Neuronal stem cell (in vitro differentiated cells): ENCODE results near the gene DLG2.

ENCODE experiments used
- DNase-seq: peaks from one replicate; pipeline ENCODE4 v3.0.0-alpha.2; 2013; ENCODE audit warnings: low spot score
- H2AFZ ChIP-seq: one replicate; pipeline ENCODE4 v1.6.1; 2013; ENCODE audit warnings: mild to moderate bottlenecking, low read length, inconsistent platforms
- H2AK5ac ChIP-seq: 2 replicates; pipeline ENCODE4 v1.6.1; 2013; ENCODE audit warnings: low read depth, mild to moderate bottlenecking, inconsistent platforms, low read length, moderate library complexity, mixed read lengths
- H2BK120ac ChIP-seq: 2 replicates; pipeline ENCODE4 v1.6.1; 2013; ENCODE audit warnings: low read depth, mild to moderate bottlenecking, inconsistent platforms, low read length, moderate library complexity, mixed read lengths
- H2BK12ac ChIP-seq: one replicate; pipeline ENCODE4 v1.6.1; 2013; ENCODE audit warnings: low read length, inconsistent platforms
- H2BK15ac ChIP-seq: 2 replicates; pipeline ENCODE4 v1.6.1; 2013; ENCODE audit warnings: mild to moderate bottlenecking, low read length, inconsistent platforms, mixed read lengths
- H2BK5ac ChIP-seq: one replicate; pipeline ENCODE4 v1.6.1; 2013; ENCODE audit warnings: inconsistent platforms, mild to moderate bottlenecking, low read length, moderate library complexity
- H3K14ac ChIP-seq: one replicate; pipeline ENCODE4 v1.6.1; 2013; ENCODE audit warnings: low read length, inconsistent platforms
- H3K18ac ChIP-seq: 2 replicates; pipeline ENCODE4 v1.6.1; 2013; ENCODE audit warnings: low read length, inconsistent platforms
- H3K23ac ChIP-seq: 2 replicates; pipeline ENCODE4 v1.6.1; 2013; ENCODE audit warnings: low read depth, mild to moderate bottlenecking, mixed read lengths, low read length, inconsistent platforms; ENCODE audit not compliant: poor library complexity
- H3K27ac ChIP-seq: replicated peaks from 3 replicates; pipeline ENCODE4 v1.5.1; 2013; ENCODE audit warnings: low read length, inconsistent platforms
- H3K27me3 ChIP-seq, 3 experiments: 2 replicates each; pipeline ENCODE4 v1.6.1; 2013; ENCODE audit warnings: low read length in 3 of 3, mild to moderate bottlenecking in 2 of 3, inconsistent platforms in 1 of 3, low read depth in 1 of 3, mixed read lengths in 1 of 3, moderate library complexity in 1 of 3; ENCODE audit not compliant: control insufficient read depth in 3 of 3, insufficient read depth in 3 of 3
- H3K36me3 ChIP-seq, 2 donors: replicated peaks in 1 of 2; 2 replicates each; pipeline ENCODE4 v1.6.1; 2013; ENCODE audit warnings: low read length in 2 of 2; ENCODE audit not compliant: control insufficient read depth in 2 of 2, insufficient read depth in 2 of 2
- H3K4ac ChIP-seq: 2 replicates; pipeline ENCODE4 v1.6.1; 2013; ENCODE audit warnings: inconsistent platforms, mild to moderate bottlenecking, low read length, moderate library complexity
- H3K4me1 ChIP-seq, 2 donors: 1 replicate in 1 of 2; 2 replicates in 1 of 2; pipeline ENCODE4 v1.6.1; 2013; ENCODE audit warnings: low read length in 2 of 2, low read depth in 1 of 2; ENCODE audit not compliant: control insufficient read depth in 2 of 2, insufficient read depth in 1 of 2
- H3K4me2 ChIP-seq: one replicate; pipeline ENCODE4 v1.6.1; 2013; ENCODE audit warnings: mild to moderate bottlenecking, low read length, inconsistent platforms; ENCODE audit not compliant: insufficient read depth, poor library complexity, severe bottlenecking
- H3K4me3 ChIP-seq, 2 donors: 2 replicates each; pipeline ENCODE4 v1.5.1; 2013; ENCODE audit warnings: low read length in 2 of 2, mild to moderate bottlenecking in 2 of 2, inconsistent platforms in 1 of 2, moderate library complexity in 1 of 2
- H3K79me1 ChIP-seq: one replicate; pipeline ENCODE4 v1.6.1; 2013; ENCODE audit warnings: low read depth, mild to moderate bottlenecking, inconsistent platforms, low read length, moderate library complexity
- H3K9ac ChIP-seq: one replicate; pipeline ENCODE4 v1.6.1; 2013; ENCODE audit warnings: mild to moderate bottlenecking, low read depth, low read length, inconsistent platforms; ENCODE audit not compliant: poor library complexity
- H3K9me3 ChIP-seq, 2 donors: replicated peaks in 1 of 2; 2 replicates each; pipeline versions ENCODE3 to v1.6.1; 2013; ENCODE audit warnings: low read length in 2 of 2, mild to moderate bottlenecking in 2 of 2, inconsistent platforms in 1 of 2, low read depth in 1 of 2, mixed read lengths in 1 of 2, moderate library complexity in 1 of 2; ENCODE audit not compliant: control insufficient read depth in 2 of 2, insufficient read depth in 1 of 2
- H4K8ac ChIP-seq: one replicate; pipeline ENCODE4 v1.6.1; 2013; ENCODE audit warnings: low read depth, mild to moderate bottlenecking, inconsistent platforms, low read length, moderate library complexity
- H4K91ac ChIP-seq: one replicate; pipeline ENCODE4 v1.6.1; 2013; ENCODE audit warnings: low read length, low read depth, mild to moderate bottlenecking, inconsistent platforms; ENCODE audit not compliant: poor library complexity
- WGBS, 2 donors: extraction: QIAGEN DNeasy Blood & Tissue Kit; methylation state at CpG; one replicate each; pipeline ENCODE4 v1.1.7; 2013; ENCODE audit warnings: missing lambda C conversion rate in 2 of 2, mixed read lengths in 1 of 2; ENCODE audit not compliant: insufficient read length in 2 of 2, insufficient replicate concordance in 1 of 2; ENCODE audit errors: extremely low coverage in 2 of 2; 5-methylcytosine and 5-hydroxymethylcytosine counted together

The DLG2 gene

DNA sequence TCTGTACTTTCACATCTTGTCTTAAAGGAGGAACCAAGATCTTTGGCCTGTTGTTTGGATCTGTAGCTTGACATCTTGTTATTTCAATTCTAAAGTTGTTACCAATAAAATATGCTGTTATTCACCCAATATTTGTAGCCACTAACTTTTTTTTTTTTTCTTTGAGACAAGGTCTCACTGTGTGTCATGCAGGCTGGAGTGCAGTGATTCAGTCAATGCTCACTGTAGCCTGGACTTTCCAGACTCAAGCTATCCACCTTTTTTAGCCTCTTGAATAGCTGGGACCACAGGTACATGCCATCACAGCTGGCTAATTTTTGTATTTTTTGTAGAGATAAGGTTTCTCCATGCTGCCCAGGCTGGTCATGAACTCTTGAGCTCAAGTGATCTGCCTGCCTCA is 769.4 kb downstream of the DLG2 start:
- H3K4ac ChIP-seq = no peak overlapping the region
- no peak overlapping the region for H3K9ac ChIP-seq
- H2BK12ac ChIP-seq = no peak overlapping the region

DNA sequence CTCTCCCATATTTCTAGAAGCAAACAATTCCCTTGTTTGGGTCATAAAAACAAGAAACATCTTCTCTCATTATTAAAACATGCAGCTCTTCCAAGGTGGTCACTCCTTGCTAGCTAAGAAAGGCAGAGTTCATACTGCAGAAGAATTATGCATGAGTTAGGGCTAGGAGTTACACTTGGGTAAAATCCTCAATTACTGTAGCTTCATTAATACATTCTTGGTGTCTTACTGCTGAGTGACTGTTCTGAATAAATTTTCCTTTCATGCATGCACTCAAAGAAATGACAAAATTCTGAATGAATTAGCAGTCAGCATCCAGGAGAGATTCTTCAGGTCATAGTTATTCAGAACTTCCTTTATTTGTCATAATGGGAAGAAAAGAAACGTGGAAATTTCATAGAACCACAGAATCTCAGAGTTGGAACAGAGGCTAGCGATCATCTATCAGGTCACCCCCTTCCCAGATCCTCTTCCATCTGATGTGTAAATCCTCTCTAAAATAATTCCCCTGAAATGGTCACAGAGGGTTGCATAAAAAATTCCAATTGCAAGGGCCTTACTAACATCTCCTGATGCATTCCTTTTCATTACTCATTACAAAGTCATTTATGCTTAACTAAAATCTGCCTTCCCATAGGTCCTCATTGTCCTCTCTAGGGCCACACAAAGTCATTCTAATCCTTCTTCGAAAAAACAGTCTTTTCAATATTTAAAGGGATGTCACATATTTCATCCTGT is 771.5 kb downstream of the DLG2 start:
- no peak for DNase-seq
- no peaks in the 10 kb centered on the region for H3K27me3 ChIP-seq

More for the DNA sequence above, 769.4 kb downstream of the DLG2 start:
- no peak overlapping the region for H2BK15ac ChIP-seq
- no peak overlapping the region for H4K91ac ChIP-seq
- H3K9me3 ChIP-seq = no peaks in the 10 kb centered on the region
- no peaks in the 10 kb centered on the region for H3K27me3 ChIP-seq
- H3K79me1 ChIP-seq = no peaks in the 10 kb centered on the region
- no peak overlapping the region for H2AK5ac ChIP-seq
- no peak overlapping the region for H3K4me3 ChIP-seq
- no peak overlapping the region for H2BK5ac ChIP-seq
- H4K8ac ChIP-seq = no peak overlapping the region
- no peak for DNase-seq
- H3K36me3 ChIP-seq = no peaks in the 10 kb centered on the region
- H3K27ac ChIP-seq = no peak overlapping the region
- no peak overlapping the region for H3K14ac ChIP-seq
- no peak overlapping the region for H3K4me2 ChIP-seq
- peaks cover 3 to 5% of the 10 kb centered on the region in 2 donors for H3K4me1 ChIP-seq
- H2BK120ac ChIP-seq = no peak overlapping the region
- no peak overlapping the region for H3K18ac ChIP-seq
- no peak overlapping the region for H2AFZ ChIP-seq
- H3K23ac ChIP-seq = no peak overlapping the region

DNA sequence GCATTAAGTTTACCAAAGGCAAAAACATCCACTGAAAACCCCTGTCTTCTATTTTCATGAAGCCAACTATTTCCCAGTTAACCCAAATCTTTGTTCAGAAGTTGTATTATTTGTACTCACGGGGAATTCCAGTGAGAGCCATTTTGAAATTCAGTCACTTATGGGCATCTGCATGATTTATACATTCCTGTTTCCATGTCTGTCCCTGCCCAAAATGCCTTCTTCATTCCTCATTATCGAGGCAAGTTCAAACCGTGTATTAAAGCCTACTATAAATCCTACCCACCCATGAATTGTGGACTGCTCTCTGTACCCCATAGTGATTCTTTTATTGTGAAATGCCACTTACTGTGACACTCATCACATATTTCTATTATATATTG is 772.7 kb downstream of the DLG2 start:
- Histone ChIP-seq H3K14ac (no peak overlapping the region), H2BK15ac (no peak overlapping the region), H3K4me3 (no peak overlapping the region), H4K8ac (no peak overlapping the region), H3K4me1 (peaks cover 1% of the 10 kb centered on the region in 2 donors), H3K23ac (no peak overlapping the region), H4K91ac (no peak overlapping the region), H3K36me3 (no peaks in the 10 kb centered on the region), H3K18ac (no peak overlapping the region), H2BK120ac (no peak overlapping the region), H2BK12ac (no peak overlapping the region), H3K4me2 (no peak overlapping the region), H2AFZ (no peak overlapping the region), H2AK5ac (no peak overlapping the region), H3K27me3 (no peaks in the 10 kb centered on the region), H3K9ac (no peak overlapping the region), H3K4ac (no peak overlapping the region), H3K27ac (no peak overlapping the region), H3K9me3 (no peaks in the 10 kb centered on the region), H3K79me1 (no peaks in the 10 kb centered on the region), H2BK5ac (no peak overlapping the region)
- WGBS, 2 donors = no CpG with 5 or more reads among the region's 3 CpGs
- no peak for DNase-seq

More for the DNA sequence above, 771.5 kb downstream of the DLG2 start:
- no peak overlapping the region for H2BK5ac ChIP-seq
- no peak overlapping the region for H3K27ac ChIP-seq
- no peaks in the 10 kb centered on the region for H3K9me3 ChIP-seq
- H2AK5ac ChIP-seq = no peak overlapping the region
- peaks cover 3 to 5% of the 10 kb centered on the region in 2 donors for H3K4me1 ChIP-seq
- H3K4me2 ChIP-seq = no peak overlapping the region
- H2BK15ac ChIP-seq = no peak overlapping the region
- H2BK120ac ChIP-seq = no peak overlapping the region
- H3K36me3 ChIP-seq = no peaks in the 10 kb centered on the region
- H3K9ac ChIP-seq = no peak overlapping the region
- no peak overlapping the region for H3K23ac ChIP-seq
- H3K4ac ChIP-seq = no peak overlapping the region
- no peaks in the 10 kb centered on the region for H3K79me1 ChIP-seq
- no peak overlapping the region for H2AFZ ChIP-seq
- H3K4me3 ChIP-seq = no peak overlapping the region
- H2BK12ac ChIP-seq = no peak overlapping the region
- H4K91ac ChIP-seq = no peak overlapping the region
- H4K8ac ChIP-seq = no peak overlapping the region
- no CpG with 5 or more reads among the region's 3 CpGs for WGBS, 2 donors
- H3K18ac ChIP-seq = no peak overlapping the region
- H3K14ac ChIP-seq = no peak overlapping the region

DNA sequence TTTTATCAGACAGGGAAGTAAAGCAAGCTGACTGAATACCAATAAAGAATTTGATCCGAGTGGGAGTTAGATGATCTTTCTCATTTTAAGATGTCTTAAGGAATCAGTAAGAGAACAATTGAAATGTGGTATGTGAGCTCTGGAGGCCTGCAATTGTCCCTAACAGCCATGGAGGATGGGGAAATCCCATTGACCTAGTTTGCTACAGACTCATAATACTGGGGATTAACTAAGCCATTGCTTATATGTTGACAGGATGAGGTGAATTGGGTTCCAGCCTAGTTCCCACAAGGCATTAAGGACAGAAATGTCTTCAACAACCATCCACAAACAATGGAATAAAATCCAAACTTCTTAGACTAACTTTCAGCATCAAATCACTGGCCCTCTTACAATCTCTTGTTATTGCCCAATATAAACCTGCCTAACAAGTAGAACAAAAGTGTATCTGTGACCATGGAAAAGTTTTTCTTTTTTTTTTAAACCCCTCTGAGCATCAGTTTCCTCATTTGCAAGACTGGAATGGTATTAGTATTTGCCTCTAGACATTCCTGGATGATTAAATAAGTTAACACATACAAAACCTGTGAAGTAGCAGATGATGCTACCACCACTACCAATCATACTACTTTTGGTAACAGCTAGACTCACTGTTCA is 773.2 kb downstream of the DLG2 start:
- Histone ChIP-seq H3K14ac (no peak overlapping the region), H3K9me3 (no peaks in the 10 kb centered on the region), H3K9ac (no peak overlapping the region), H2BK15ac (no peak overlapping the region), H2AFZ (no peak overlapping the region), H3K27ac (peak overlapping the region; percentile 12), H3K4me2 (no peak overlapping the region), H3K4ac (no peak overlapping the region), H3K4me3 (no peak overlapping the region), H2BK12ac (no peak overlapping the region), H3K4me1 (peaks cover 0 to 1% of the 10 kb centered on the region in 2 donors), H4K91ac (no peak overlapping the region), H2BK5ac (no peak overlapping the region), H3K23ac (no peak overlapping the region), H2BK120ac (no peak overlapping the region), H3K27me3 (no peaks in the 10 kb centered on the region), H4K8ac (no peak overlapping the region), H3K18ac (no peak overlapping the region), H3K79me1 (no peaks in the 10 kb centered on the region), H2AK5ac (no peak overlapping the region), H3K36me3 (no peaks in the 10 kb centered on the region)
- DNase-seq = no peak
- WGBS, 2 donors = no CpG with 5 or more reads among the region's 1 CpG
